ENCODE results near the gene LINGO3.

Gene LINGO3

GRCh38 chr19:2327773-2328400 is 19.9 kb upstream of the LINGO3 start:
- peak; percentile 41 to 48 for DNase-seq (ENCODE audit: low read depth in 2 of 2)

GRCh38 chr19:2326699-2327360 is 18.9 kb upstream of the LINGO3 start:
- no peak for DNase-seq (ENCODE audit: low read depth in 2 of 2)

- no peak for DNase-seq (ENCODE audit: low read depth in 2 of 2)
Measured at GRCh38 chr19:2325281-2326046, 17.5 kb upstream of the LINGO3 start.

GRCh38 chr19:2324220-2324948 is 16.4 kb upstream of the LINGO3 start:
- DNase-seq (ENCODE audit: low read depth in 2 of 2), result no peak

- DNase-seq (ENCODE audit: low read depth in 2 of 2), result no peak
Measured at GRCh38 chr19:2323707-2324106, 15.8 kb upstream of the LINGO3 start.

- DNase-seq (ENCODE audit: low read depth in 2 of 2), result no peak
Measured at GRCh38 chr19:2321565-2322283, 13.8 kb upstream of the LINGO3 start.

GRCh38 chr19:2320939-2321338 is 13.0 kb upstream of the LINGO3 start:
- DNase-seq (ENCODE audit: low read depth in 2 of 2), result no peak

GRCh38 chr19:2320049-2320448 is 12.1 kb upstream of the LINGO3 start:
- DNase-seq (ENCODE audit: low read depth in 2 of 2), result no peak

- DNase-seq (ENCODE audit: low read depth in 2 of 2), result no peak
Measured at GRCh38 chr19:2319551-2319950, 11.6 kb upstream of the LINGO3 start.

GRCh38 chr19:2318923-2319322 is 11.0 kb upstream of the LINGO3 start:
- DNase-seq (ENCODE audit: low read depth in 2 of 2), result no peak

GRCh38 chr19:2317756-2318155 is 9.8 kb upstream of the LINGO3 start:
- DNase-seq (ENCODE audit: low read depth in 2 of 2), result no peak

GRCh38 chr19:2317300-2317699 is 9.3 kb upstream of the LINGO3 start:
- no peak for DNase-seq (ENCODE audit: low read depth in 2 of 2)

GRCh38 chr19:2315818-2316353 is 7.9 kb upstream of the LINGO3 start:
- no peak for DNase-seq (ENCODE audit: low read depth in 2 of 2)

GRCh38 chr19:2315121-2315817 is 7.3 kb upstream of the LINGO3 start:
- DNase-seq (ENCODE audit: low read depth in 2 of 2), result no peak

- no peak for DNase-seq (ENCODE audit: low read depth in 2 of 2)
Measured at GRCh38 chr19:2312820-2313501, 5.0 kb upstream of the LINGO3 start.

- DNase-seq (ENCODE audit: low read depth in 2 of 2), result no peak
Measured at GRCh38 chr19:2311093-2311492, 3.1 kb upstream of the LINGO3 start.

GRCh38 chr19:2309734-2310362 is 1.9 kb upstream of the LINGO3 start:
- DNase-seq (ENCODE audit: low read depth in 2 of 2), result no peak

GRCh38 chr19:2307518-2308012 is 389 bp downstream of the LINGO3 start:
- DNase-seq (ENCODE audit: low read depth in 2 of 2), result no peak

GRCh38 chr19:2306971-2307370 is 983 bp downstream of the LINGO3 start:
- no peak for DNase-seq (ENCODE audit: low read depth in 2 of 2)

Measured in activated CD4-positive, alpha-beta T cell treated with anti-CD3 and anti-CD28 coated beads for 24 hours (primary cell).